Mucosa of gallbladder (tissue), 1 donor: ENCODE data around the gene KCNN4. TPM values are rescaled to one million over a fixed set of nuclear protein-coding genes. Genes with fewer than 3 reads are reported as not detected.
"Not testable (repeated sequence)": the region's sequence is repeated elsewhere in the genome, so short reads cannot be mapped to it uniquely, and the experiment has no call there.

ENCODE experiments used
- DNase-seq: peaks from one replicate; pipeline ENCODE4 v3.0.0-alpha.2; 2020; ENCODE audit warnings: low spot score
- total RNA-seq: library from RNA; stranded (reverse); gene quantifications from one replicate; pipeline ENCODE4 v1.2.1, GENCODE V29; 2021
- donor health status: DM: no; HTN: no; CAD: no.

Gene KCNN4
- total RNA-seq, 1 donor from 2014 or later, result 10.5 TPM

DNA sequence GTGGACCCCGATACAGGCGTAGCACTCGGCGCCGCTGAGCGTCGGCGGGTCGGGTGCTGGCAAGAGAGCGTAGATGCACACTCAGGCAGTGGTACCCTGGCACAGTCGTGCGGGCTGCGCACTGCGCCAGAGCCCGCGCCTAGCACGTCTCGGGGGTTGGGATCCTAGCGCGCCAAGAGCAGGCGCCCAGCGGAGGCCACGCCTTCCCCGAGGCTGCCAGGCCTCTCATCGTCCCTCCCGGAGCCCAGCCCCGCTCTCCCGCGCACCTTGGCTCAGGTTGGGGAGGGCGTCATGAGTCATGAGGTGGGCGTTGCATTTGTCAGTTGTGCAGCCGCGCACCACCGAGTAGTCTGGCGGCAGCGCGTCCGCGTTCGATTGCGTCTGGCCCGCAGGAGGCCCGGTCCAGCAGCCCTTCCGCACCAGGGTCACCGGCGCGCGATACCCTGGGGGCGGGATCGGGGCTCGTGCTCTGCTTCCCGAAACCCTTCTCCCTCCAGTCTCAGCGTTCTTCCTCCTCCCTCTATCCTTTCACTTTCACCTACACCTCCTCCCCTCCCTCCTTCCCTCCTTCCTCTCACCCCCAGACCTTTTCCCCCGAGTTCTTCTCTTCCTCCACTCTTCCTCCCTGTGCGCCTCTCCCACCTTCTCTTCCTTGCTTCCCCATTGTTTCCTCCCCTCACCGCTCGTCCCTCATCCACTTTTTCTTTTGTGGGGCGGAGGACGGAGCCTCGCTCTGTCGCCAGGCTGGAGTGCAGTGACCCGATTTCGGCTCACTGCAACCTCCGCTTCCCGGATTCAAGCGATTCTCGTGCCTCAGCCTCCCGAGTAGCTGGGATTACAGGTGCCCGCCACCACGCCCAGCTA is 18.0 kb upstream of the KCNN4 start:
- peak; percentile 70 for DNase-seq

DNA sequence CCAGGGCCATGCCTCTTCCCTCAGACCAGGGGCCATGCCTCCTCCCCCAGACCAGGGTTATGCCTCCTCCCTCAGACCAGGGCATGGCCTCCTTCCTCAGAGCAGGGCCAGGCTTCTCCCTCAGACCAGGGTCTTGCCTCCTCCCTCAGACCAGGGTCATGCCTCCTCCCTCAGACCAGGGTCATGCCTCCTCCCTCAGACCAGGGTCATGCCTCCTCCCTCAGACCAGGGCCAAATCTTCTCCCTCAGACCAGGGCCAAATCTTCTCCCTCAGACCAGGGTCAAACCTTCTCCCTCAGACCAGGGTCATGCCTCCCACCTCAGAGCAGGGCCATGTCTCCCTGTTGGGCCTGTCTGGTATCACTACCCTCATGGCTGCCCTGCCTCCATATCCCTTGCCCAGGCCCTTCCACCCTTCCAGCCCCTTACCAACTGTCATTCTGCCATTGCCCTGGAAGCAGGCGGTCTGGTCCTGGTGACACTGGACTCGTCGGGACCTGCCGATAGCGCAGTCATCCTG is 17.3 kb upstream of the KCNN4 start:
- DNase-seq, result no peak

DNA sequence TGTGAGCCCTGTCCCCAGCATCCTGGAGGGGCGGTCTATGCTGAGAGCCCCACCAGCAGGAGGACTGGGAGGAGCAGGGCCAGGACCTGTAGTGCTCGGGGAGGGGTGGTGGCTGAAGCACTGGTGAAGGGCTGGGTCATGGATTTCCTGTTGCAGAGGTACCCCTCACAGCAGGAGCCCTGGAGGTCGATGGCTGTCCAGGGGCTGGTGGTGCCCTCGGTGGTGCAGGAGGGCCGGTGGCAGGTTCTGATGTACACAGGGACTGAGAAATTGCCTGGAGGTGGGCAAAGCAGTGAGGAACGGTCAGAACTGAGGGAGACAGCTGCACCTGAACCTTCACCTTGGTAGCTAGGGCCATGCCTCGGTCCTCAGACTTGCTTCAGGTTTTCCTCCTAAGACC is 16.8 kb upstream of the KCNN4 start:
- no peak for DNase-seq

DNA sequence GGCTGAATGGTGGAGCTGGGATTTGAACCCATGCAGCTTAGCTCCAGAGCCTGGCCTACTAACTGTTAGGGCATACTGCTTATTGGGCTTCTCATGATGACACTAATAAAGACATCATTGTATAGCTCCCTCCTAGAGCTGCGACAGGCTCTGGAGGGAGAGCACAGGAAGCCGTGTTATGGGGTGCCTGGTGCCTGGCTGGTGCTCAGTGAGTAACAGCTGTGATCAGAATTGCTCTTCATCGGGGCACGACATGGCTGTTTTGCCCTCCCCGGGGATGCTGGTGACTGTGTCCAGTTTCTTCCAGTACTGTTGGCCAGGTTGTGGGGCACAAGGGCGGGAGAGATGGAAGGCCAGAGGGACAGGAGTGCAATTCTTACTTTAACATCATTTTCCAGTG is 16.3 kb upstream of the KCNN4 start:
- DNase-seq, result no peak

DNA sequence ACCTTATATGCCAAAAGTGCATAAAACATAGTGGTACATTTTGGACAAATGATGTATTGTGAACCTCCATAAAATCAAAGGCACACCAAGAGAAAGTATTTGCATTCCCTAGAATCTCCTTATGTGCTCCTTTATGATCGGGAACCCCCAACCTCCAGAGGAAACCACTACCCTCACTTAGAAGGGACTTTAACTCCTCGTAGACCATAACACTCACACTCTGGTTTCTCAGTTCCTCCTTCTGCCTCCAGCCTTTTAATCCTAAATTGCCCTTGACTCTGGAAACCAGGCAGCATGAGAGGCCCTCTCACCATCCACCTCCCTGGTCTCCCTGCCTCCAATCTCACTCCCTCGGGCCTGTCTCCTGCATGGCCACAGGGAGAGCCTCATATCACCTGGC is 9.8 kb upstream of the KCNN4 start:
- no peak for DNase-seq

DNA sequence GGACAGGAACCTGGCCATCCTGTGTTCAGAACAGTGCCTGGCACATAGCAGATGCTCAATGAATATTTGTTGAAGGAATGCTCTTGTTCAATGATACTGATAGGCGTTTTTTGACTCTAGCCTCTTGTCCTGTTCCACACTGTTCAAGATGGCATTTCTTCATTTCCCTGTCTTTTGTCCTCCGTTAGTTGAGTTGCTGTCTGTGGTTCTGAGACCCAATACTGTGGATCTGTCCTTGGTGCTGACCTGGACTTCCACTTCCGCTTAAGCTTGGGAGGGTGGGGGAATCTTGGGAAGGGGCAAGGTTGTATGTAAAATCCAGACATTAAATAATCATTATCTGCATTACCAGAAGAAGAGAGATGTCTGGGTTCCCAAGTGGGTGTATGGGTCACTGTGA is 8.3 kb upstream of the KCNN4 start:
- DNase-seq, result no peak

DNA sequence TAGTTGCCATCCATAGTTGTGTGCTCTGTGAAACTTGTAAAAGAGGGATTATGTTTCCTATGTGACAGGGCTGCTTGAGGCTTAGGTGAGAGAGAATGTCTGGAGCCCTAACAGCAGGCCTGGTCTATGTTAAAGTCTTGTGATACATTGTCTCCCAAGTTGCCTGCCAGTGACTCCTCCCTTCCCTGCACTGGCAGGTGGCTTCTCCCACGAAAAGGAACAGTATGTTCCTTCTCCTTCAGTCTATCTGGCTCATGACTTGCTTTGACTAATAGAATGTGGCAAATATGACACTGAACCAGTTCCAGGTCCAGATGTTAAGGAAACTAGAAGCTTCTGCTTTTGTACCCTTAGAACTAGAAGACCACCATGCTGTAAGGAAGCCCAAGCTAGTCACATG is 5.9 kb upstream of the KCNN4 start:
- no peak for DNase-seq

DNA sequence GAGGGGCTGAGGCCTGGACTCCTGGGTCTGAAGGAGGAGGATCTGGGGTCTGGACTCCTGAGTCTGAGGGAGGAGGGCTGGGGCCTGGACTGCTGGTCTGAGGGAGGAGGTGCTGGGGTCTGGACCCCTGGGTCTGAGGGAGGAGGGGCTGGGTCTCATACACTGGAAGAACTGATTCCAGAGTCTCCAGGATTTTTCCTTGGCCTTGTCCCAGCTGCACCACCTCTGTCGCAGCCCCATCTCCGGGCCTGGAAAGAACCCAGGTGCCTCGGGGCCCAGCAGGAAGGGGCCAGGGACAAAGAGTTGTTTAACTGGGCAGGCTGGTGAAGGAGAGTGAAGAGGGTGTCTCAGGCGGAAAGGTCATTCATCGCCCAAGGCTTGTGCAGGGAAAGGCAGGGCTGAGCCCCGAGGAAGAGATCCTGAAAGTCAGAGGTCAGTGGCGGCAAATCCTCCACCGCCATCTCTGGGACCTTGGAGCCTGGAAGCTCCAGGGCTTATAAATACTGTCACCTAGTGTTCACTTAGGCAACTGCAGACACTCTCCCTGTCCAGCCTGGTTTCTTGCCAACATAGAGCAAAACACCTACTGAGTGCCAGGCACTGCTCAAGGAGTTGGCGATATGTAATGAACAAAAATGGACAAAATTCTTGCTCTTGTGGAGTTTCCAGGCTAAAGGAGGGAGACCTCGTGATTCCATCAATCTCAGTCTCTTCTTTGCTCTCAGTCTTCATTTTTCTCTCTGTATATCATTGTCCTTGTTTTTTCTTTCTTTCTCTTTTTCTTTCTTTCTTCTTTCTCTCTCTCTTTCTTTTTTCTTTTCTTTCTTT is 4.4 kb upstream of the KCNN4 start:
- peak; percentile 58 for DNase-seq

DNA sequence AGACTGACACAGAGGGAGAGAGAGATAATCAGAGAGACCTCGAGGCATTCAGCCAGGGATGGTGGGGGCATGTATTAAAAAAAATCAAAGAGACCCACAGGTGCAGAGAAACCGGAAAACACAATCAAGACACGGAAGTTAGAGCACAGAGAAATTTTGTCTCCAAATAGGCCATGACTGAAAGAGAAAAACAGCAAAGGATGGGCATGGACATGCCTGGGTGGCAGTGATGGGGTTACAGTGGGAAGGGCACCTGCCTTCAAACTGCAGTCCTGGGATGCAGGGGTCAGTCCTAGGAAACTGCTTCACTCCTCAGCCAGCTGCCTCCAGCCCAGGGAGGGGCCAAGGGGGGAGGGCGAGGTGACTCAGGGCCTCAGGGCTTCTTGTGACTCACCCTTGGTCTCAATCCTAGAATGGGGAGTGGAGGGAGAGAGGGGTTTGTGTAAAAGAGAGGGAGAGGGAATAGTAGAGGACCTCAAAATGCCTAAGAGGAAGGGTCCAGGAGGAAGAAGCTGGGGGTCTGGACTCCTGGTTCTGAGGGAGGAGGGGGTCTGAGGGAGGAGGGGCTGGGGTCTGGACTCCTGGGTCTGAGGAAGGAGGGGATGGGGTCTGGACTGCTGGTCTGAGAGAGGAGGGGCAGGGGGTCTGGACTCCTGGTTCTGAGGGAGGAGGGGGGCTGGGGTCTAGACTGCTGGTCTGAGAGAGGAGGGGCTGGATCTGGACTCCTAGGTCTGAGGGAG is 3.6 kb upstream of the KCNN4 start:
- no peak for DNase-seq

DNA sequence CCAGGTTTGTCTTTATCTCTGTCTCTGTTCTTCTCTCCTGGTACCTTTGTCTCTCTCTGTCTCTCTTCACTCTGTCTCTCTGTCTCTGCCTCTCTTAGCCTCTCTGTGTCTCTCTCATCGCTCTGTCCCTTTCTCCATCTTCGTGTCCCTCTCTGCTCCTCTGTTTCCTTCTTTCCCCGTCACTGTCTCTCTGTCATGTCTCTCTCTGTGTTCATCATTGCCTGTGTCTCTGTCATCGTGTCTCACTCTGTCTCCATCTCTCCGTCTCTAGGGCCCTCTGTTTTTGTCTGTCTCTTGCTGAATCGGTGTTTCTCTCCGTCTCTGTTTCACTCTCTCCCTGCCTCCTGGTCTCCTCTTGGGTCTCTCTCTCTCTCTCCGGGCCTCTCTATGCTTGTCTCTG is 2.9 kb upstream of the KCNN4 start:
- no peak for DNase-seq

DNA sequence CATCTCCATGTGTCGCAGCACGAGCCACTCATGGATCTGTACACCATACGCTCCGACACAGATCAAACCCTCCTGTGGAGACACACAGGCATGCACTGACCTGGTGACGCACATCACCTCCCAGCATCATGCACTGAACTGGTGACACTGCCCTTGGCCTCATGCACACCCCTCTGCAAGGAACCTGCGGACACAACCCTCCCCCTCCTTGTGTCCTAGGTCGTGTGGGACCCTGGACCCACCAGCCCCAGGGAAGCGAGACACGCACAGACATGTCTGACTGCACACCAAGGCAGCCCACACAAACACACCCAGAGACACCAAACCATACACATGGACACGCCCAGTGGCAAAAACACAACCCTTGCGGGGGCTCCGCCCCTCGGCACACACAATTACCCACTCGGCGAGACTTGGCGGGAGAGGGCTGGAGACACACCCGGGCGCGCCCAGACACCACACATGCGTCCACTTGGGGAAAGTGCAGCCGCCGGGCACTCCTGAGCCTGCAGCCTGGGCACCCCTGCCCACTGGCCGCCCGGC is 2.0 kb upstream of the KCNN4 start:
- no peak for DNase-seq

DNA sequence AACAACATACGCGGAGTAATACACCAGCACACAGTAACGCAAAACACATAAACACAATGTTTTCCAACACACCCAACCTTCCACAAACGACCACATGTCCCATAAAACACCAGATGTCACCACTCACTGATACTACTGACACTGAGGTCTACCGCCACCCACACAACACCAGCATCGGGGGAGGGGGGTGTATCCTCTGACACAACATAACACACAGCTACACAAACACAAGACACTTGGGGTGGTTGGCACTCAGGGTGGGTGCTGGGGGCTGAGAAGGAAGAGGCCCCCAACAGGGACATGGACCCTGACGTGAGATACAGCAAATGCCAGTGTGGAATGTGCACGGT is 1.5 kb upstream of the KCNN4 start:
- DNase-seq, result no peak

DNA sequence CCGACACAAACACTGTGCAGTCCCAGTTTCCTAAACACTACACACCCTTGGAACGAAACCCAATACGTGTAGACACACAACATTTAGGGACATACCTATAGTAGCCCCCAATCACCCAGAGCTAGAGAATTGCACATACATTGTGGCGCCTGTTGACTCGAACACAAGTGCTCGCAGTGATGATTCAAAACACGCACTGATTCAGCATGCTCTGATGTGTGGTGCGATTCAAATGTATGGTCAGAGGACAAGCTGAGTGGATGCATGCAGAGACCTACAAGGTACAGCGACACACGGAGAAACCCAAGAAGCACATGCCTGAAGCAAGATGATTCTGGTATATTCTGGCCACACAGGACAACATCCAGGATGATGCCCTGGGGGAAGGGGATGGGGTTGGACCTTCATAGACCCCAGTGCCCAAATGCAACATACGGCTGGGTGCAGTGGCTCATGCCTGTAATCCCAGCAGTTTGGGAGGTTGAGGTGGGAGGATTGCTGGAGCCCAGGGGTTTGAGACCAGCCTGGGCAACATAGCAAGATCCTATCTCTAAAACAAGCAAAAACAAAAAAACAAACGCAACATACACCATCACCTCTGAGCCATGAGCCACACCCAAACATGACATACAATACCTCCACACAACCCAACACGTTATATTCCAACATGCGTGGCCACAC is 997 bp upstream of the KCNN4 start:
- no peak for DNase-seq

DNA sequence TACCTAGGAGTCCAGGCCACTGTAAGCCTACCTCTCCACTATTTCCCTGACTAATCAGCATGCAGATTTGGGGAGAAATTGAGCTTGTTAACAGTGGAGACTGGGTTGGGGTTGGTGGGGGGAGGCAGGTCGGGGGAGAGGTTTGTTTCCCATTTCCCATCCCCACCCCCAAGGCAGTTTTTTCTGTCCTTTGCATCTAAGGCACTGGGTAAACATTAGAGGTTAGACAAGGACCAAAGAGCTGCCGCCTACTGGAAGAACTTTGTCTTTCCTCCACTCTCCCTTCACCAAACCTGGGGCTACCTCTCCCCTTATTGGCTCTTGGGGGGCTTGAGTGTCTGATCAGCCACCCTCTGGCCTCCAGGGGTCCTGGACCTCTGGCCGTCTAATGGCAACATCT is 953 bp downstream of the KCNN4 start:
- no peak for DNase-seq

DNA sequence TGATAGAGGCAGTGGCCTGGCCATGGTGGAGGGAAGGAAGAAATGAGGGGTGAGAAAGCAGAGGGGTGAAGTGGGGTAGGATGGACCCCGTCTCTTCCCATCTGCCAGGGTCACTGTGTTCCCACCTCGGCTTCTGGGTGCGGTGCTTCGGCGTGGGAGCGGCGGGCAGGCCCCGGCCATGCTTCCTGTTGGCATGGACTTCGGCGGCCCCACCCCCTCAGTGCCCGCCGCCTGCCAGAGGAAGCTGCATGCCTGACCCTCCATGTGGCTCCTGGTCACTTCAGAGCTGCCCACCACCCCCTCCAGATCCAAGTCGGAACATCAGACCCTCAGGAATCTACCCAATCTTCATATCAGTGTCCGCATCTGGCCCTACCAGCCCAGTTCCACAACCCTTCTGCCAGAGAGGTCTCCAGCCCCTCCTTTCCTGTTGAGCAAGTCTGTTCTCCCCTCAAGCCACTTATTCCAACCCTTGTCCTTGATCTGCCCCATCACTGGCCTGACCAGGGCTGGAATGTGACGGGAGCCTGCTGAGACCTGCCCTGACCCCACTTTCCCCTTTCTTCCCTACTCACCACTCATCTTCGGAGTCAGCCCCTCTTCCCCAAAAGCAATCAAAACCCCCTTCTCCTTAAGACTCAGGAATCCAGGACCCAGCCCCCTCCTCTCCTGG is 1.5 kb downstream of the KCNN4 start:
- no peak for DNase-seq

DNA sequence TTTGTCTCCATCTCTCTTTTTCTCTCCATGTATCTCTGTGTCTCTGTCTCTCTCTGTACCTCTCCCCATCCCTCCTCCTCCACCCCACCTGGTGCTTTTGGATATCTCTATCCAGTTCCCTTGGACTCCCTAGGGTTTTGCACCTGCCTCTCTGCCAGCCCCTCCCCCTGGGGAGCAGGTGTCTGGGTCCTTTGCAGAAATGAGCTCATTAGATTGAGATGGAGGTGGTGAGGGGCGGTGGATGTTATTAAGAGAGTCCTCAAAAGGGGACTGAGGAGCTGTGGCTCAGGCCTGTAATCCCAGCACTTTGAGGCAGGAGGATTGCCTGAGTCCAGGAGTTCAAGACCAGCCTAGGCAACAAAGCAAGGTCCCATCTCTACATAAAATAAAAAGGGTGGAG is 2.1 kb downstream of the KCNN4 start:
- no peak for DNase-seq

DNA sequence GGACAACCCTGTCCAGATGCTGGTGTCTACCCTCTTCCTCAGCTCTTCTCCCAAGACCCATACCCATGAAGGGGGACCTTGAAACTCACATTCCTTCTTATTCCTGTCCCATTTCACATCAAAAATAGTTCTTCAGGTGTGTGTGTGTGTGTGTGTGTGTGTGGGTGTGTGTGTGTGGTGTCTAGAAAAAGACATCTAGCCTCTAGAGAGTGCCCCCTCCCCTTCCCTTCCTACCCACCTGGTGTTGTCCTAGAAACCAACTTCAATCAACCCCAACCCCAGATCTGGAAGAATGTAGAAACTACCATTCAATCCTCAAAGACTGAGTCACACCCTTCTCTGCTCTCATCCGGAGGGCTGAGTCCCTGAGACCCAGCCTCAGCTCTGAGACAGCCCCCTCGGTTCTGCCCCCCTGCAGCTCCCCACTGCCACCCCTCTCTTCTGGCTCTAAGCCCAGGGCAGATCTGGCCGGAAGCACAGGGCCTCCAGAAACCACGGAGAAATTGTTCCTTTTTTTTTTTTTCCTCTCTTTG is 3.5 kb downstream of the KCNN4 start:
- DNase-seq, result no peak

DNA sequence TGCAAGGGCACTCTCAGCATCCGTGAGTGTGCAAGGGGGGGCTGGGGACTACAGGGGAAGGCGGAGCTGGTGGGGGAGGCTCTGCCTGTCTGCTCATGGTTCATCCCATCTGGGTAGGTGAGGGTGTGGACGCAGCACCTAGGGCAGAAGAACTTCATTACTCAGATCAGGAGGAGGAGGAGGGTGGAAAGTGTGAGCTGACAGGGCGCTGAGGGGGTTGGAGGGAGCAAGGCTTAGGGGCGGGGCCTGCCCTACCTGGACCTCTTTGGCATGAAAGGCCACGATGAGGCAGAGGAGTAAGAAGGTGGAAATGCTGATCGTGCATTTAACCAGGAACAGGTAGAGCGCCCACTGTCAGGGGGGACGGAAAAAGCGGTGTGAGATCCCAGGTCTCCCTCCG is 4.5 kb downstream of the KCNN4 start:
- DNase-seq, result no peak

DNA sequence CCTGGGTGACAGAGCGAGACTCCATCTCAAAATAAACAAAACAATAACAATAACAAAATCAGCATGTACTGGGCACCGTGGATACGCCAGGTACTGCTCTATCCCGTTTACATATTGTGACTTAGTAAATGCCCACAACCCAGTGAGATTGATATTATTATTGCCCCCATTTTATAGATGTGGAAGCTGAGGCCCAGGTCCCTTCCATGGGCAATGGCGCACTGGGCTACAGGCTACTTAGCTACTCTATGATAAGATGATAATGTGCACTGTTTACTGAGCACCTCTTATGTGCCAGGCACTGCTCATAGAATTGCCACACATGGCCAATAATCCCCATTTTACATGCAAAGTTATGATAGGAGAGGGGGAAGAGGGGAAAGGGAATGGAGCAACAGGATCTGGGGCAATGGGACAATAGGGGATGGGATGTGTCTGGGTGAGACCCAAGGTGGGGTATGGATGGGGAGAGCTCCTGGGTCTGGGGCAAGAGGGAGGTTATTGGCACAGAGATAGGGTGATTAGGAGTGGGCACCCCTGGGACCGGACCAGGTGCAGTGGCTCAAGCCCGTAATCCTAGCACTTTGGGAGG is 5.4 kb downstream of the KCNN4 start:
- no peak for DNase-seq

DNA sequence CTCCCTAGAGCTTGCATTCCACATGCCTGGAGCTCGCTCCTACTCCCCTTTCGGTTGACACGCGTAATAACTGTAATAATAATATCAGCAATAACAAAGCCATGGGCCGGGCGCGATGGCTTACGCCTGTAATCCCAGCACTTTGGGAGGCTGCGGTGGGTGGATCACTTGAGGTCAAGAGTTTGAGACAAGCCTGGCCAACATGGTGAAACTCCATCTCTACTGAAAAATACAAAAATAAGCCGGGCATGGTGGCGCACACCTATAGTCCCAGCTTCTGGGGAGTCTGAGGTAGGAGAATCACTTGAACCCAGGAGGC is 5.9 kb downstream of the KCNN4 start:
- DNase-seq, result not testable (repeated sequence)
